Panc1 (cell line): Measurements from ENCODE around the gene APAF1.
A peak's percentile ranks its signal among the peaks of the same experiment; 100 is the strongest.

ENCODE experiments used
- CTCF ChIP-seq: fragments of 450-650 bp; IDR thresholded peaks from 2 replicates; pipeline ENCODE4 v1.5.1; 2017; ENCODE audit warnings: mild to moderate bottlenecking
- REST ChIP-seq, 2 experiments: IDR thresholded peaks; 2 replicates each; pipeline ENCODE4 v1.6.1; 2011 to 2012; ENCODE audit warnings: low read depth in 2 of 2, control low read depth in 1 of 2, low read length in 1 of 2, mild to moderate bottlenecking in 1 of 2, moderate library complexity in 1 of 2; ENCODE audit not compliant: insufficient read depth in 1 of 2
- SIN3A ChIP-seq: IDR thresholded peaks from 2 replicates; pipeline ENCODE4 v1.6.1; 2012; ENCODE audit warnings: low read depth, mild to moderate bottlenecking, low read length, moderate library complexity, borderline replicate concordance; ENCODE audit not compliant: insufficient read depth

DNA sequence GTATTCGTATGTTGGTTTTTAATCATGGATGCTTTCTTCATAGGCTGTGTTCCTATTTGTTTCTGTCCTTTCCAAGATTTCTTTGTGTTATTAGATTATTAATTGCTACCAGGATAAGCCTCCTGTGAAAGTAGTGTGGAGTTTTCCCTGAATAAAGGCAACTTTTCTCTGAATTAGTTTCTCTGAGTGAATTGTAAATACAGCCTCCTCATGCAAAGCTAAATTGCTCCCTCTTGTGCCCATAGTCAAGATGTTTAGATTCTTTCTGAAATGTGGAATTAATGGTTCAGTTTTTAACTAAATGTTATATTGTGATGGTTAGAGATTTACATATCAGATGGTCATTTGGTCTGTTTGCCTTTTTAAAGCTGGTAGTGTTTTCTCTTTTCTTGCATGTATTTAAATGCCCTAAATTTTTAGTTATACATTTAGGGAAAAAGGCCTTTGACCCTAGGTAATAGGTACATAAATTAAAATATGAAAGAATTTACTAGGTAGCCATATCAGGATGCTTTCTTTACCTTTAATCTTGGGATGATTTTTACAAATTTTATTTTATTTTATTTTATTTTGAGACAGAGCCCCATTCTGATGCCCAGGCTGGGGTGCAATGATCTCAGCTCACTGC is 8.9 kb downstream of the APAF1 start:
- peak; percentile 63; the same call in 1 of the 2 replicates for TF ChIP-seq CTCF
- no peak for TF ChIP-seq REST (IDR thresholded peaks at IDR 0.05; ENCODE audit: insufficient read depth in 1 of 2, low read depth in 2 of 2, low read length in 1 of 2)
- no peak for TF ChIP-seq SIN3A
